Activated T-cell treated with anti-CD3 and anti-CD28 coated beads, Interleukin-2, amount 50 U/mL, for 24 hours (primary cell): Measurements from ENCODE around the gene BLOC1S3.

Source experiments
- DNase-seq: peaks from one replicate; pipeline ENCODE4 v3.0.0-alpha.2; 2020
- H3K27ac Mint-ChIP-seq: 2 replicates; pipeline ENCODE4 v1.8.0; 2020; ENCODE audit warnings: mild to moderate bottlenecking, mixed read lengths
- H3K27me3 Mint-ChIP-seq: 2 replicates; pipeline ENCODE4 v1.8.0; 2020; ENCODE audit warnings: mixed read lengths
- H3K36me3 Mint-ChIP-seq: 2 replicates; pipeline ENCODE4 v1.8.0; 2020; ENCODE audit warnings: low read depth, mixed read lengths
- H3K4me1 Mint-ChIP-seq: 2 replicates; pipeline ENCODE4 v1.8.0; 2020; ENCODE audit warnings: low read depth, mixed read lengths
- H3K4me3 Mint-ChIP-seq: 2 replicates; pipeline ENCODE4 v1.8.0; 2020; ENCODE audit warnings: mild to moderate bottlenecking, moderate library complexity, mixed read lengths
- H3K9me3 Mint-ChIP-seq: 2 replicates; pipeline ENCODE4 v1.8.0; 2020; ENCODE audit warnings: mixed read lengths

The BLOC1S3 gene

GRCh38 chr19:45152504-45153338 is 25.9 kb upstream of the BLOC1S3 start:
- DNase-seq: peak; percentile 71
- Mint-ChIP-seq H3K27ac (peak overlapping the region; percentile 75), H3K27me3 (peaks cover 42% of the 10 kb centered on the region), H3K4me1 (peaks cover 24% of the 10 kb centered on the region), H3K36me3 (peaks cover 4% of the 10 kb centered on the region), H3K4me3 (peak overlapping the region; percentile 57), H3K9me3 (peaks cover 4% of the 10 kb centered on the region)

GRCh38 chr19:45153339-45154063 is 25.1 kb upstream of the BLOC1S3 start:
- peaks cover 2% of the 10 kb centered on the region for H3K36me3 Mint-ChIP-seq
- H3K27me3 Mint-ChIP-seq: peaks cover 46% of the 10 kb centered on the region
- H3K4me1 Mint-ChIP-seq: peaks cover 24% of the 10 kb centered on the region
- DNase-seq: peak; percentile 68
- H3K4me3 Mint-ChIP-seq: peak overlapping the region; percentile 57
- H3K9me3 Mint-ChIP-seq: peaks cover 4% of the 10 kb centered on the region
- H3K27ac Mint-ChIP-seq: peak overlapping the region; percentile 79

- H3K9me3 Mint-ChIP-seq: peaks cover 4% of the 10 kb centered on the region
Observed at GRCh38 chr19:45154064-45154827, 24.3 kb upstream of the BLOC1S3 start.

GRCh38 chr19:45156011-45156630 is 22.5 kb upstream of the BLOC1S3 start:
- Mint-ChIP-seq H3K27ac (no peak overlapping the region), H3K27me3 (peaks cover 45% of the 10 kb centered on the region), H3K4me3 (no peak overlapping the region), H3K4me1 (peaks cover 19% of the 10 kb centered on the region), H3K9me3 (peaks cover 4% of the 10 kb centered on the region), H3K36me3 (peaks cover 2% of the 10 kb centered on the region)
- no peak for DNase-seq

More at GRCh38 chr19:45154064-45154827, 24.3 kb upstream of the BLOC1S3 start:
- Mint-ChIP-seq H3K27ac (peak overlapping the region; percentile 79), H3K36me3 (peaks cover 2% of the 10 kb centered on the region), H3K4me3 (peak overlapping the region; percentile 35), H3K27me3 (peaks cover 46% of the 10 kb centered on the region), H3K4me1 (peaks cover 22% of the 10 kb centered on the region)
- no peak for DNase-seq

- Mint-ChIP-seq H3K4me1 (peaks cover 15% of the 10 kb centered on the region), H3K27me3 (peaks cover 38% of the 10 kb centered on the region), H3K27ac (no peak overlapping the region), H3K36me3 (peaks cover 2% of the 10 kb centered on the region), H3K4me3 (no peak overlapping the region), H3K9me3 (peaks cover 4% of the 10 kb centered on the region)
- no peak for DNase-seq
Observed at GRCh38 chr19:45156751-45157150, 21.8 kb upstream of the BLOC1S3 start.

GRCh38 chr19:45158503-45159209 is 19.9 kb upstream of the BLOC1S3 start:
- no peaks in the 10 kb centered on the region for H3K9me3 Mint-ChIP-seq
- no peak overlapping the region for H3K4me3 Mint-ChIP-seq
- peaks cover 10% of the 10 kb centered on the region for H3K4me1 Mint-ChIP-seq
- no peak overlapping the region for H3K27ac Mint-ChIP-seq
- H3K36me3 Mint-ChIP-seq: no peaks in the 10 kb centered on the region
- no peak for DNase-seq
- peaks cover 26% of the 10 kb centered on the region for H3K27me3 Mint-ChIP-seq

- H3K36me3 Mint-ChIP-seq: no peaks in the 10 kb centered on the region
Observed at GRCh38 chr19:45159210-45159970, 19.2 kb upstream of the BLOC1S3 start.

GRCh38 chr19:45159971-45160324 is 18.6 kb upstream of the BLOC1S3 start:
- H3K27ac Mint-ChIP-seq: peak overlapping the region; percentile 14
- no peaks in the 10 kb centered on the region for H3K36me3 Mint-ChIP-seq
- H3K9me3 Mint-ChIP-seq: no peaks in the 10 kb centered on the region
- H3K4me3 Mint-ChIP-seq: no peak overlapping the region
- peaks cover 13% of the 10 kb centered on the region for H3K4me1 Mint-ChIP-seq
- peaks cover 17% of the 10 kb centered on the region for H3K27me3 Mint-ChIP-seq
- no peak for DNase-seq

More at GRCh38 chr19:45159210-45159970, 19.2 kb upstream of the BLOC1S3 start:
- DNase-seq: no peak
- Mint-ChIP-seq H3K27me3 (peaks cover 19% of the 10 kb centered on the region), H3K4me1 (peaks cover 10% of the 10 kb centered on the region), H3K27ac (no peak overlapping the region), H3K4me3 (no peak overlapping the region), H3K9me3 (no peaks in the 10 kb centered on the region)

- no peak for DNase-seq
- Mint-ChIP-seq H3K4me1 (peaks cover 13% of the 10 kb centered on the region), H3K27me3 (peaks cover 9% of the 10 kb centered on the region), H3K9me3 (no peaks in the 10 kb centered on the region), H3K36me3 (no peaks in the 10 kb centered on the region), H3K4me3 (no peak within 1 kb of the TSS), H3K27ac (peak within 1 kb of the TSS; percentile 60)
Observed at GRCh38 chr19:45160870-45161737, 17.5 kb upstream of the BLOC1S3 start, which contains the start of gene NKPD1. NKPD1 (minus strand) TSS chr19:45160982; CDS start chr19:45160150, 832 bp downstream.

GRCh38 chr19:45161738-45162607 is 16.6 kb upstream of the BLOC1S3 start:
- no peak overlapping the region for H3K27ac Mint-ChIP-seq

GRCh38 chr19:45162608-45163143 is 15.9 kb upstream of the BLOC1S3 start:
- Mint-ChIP-seq H3K4me1 (peaks cover 16% of the 10 kb centered on the region), H3K36me3 (no peaks in the 10 kb centered on the region), H3K27ac (no peak overlapping the region), H3K27me3 (peaks cover 4% of the 10 kb centered on the region), H3K9me3 (no peaks in the 10 kb centered on the region), H3K4me3 (no peak overlapping the region)
- no peak for DNase-seq

More at GRCh38 chr19:45161738-45162607, 16.6 kb upstream of the BLOC1S3 start:
- Mint-ChIP-seq H3K4me3 (no peak overlapping the region), H3K36me3 (no peaks in the 10 kb centered on the region), H3K9me3 (no peaks in the 10 kb centered on the region), H3K4me1 (peaks cover 14% of the 10 kb centered on the region), H3K27me3 (peaks cover 8% of the 10 kb centered on the region)
- no peak for DNase-seq
